Keratinocyte (primary cell): Measurements from ENCODE around the gene CKLF. TPM values are rescaled to one million over a fixed set of nuclear protein-coding genes. Genes with fewer than 3 reads are reported as not detected.

Experiments used
- DNase-seq: peaks from one replicate; pipeline ENCODE4 v3.0.0-alpha.2; 2011; ENCODE audit warnings: low read depth, missing footprints, low spot score
- FAIRE-seq: peaks from 2 replicates; lab custom pipeline; 2011; peaks lifted over from hg19 to GRCh38; lab: Jason Lieb, UNC
- H2AFZ ChIP-seq: 2 replicates; pipeline ENCODE4 v1.6.0; 2012; ENCODE audit warnings: low read length, control low read depth, inconsistent platforms; ENCODE audit not compliant: control insufficient read depth
- H3K27ac ChIP-seq: 2 replicates; pipeline ENCODE4 v1.5.1; 2011; ENCODE audit warnings: low read length; ENCODE audit not compliant: control insufficient read depth, insufficient read depth
- H3K27me3 ChIP-seq: 3 replicates; pipeline ENCODE4 v1.6.0; 2011; ENCODE audit warnings: low read length; ENCODE audit not compliant: control insufficient read depth, insufficient read depth; ENCODE audit errors: extremely low read depth
- H3K36me3 ChIP-seq, 2 experiments: 2 replicates in 1 of 2; 3 replicates in 1 of 2; pipeline ENCODE4 v1.5.1; 2011; ENCODE audit warnings: low read length in 2 of 2, mild to moderate bottlenecking in 1 of 2; ENCODE audit not compliant: control insufficient read depth in 2 of 2, insufficient read depth in 2 of 2; ENCODE audit errors: extremely low read depth in 1 of 2
- H3K4me1 ChIP-seq: 3 replicates; pipeline ENCODE4 v1.5.1; 2011; ENCODE audit warnings: low read length; ENCODE audit not compliant: control insufficient read depth, insufficient read depth; ENCODE audit errors: extremely low read depth
- H3K4me2 ChIP-seq: 3 replicates; pipeline ENCODE4 v1.6.0; 2011; ENCODE audit warnings: low read depth, low read length; ENCODE audit not compliant: control insufficient read depth, insufficient read depth; ENCODE audit errors: extremely low read depth
- H3K4me3 ChIP-seq, 3 experiments: fragments of 200-600 bp in 1 of 3; sonication (generic) in 1 of 3; 2 replicates in 2 of 3; 3 replicates in 1 of 3; pipeline ENCODE4 v1.5.1; 2011 to 2016; ENCODE audit warnings: low read length in 3 of 3, mild to moderate bottlenecking in 3 of 3, control low read depth in 2 of 3, inconsistent platforms in 1 of 3, low read depth in 1 of 3, mixed read lengths in 1 of 3, mixed run types in 1 of 3, moderate library complexity in 1 of 3; ENCODE audit not compliant: control insufficient read depth in 2 of 3, insufficient read depth in 2 of 3; ENCODE audit errors: extremely low read depth in 1 of 3
- H3K79me2 ChIP-seq: 2 replicates; pipeline ENCODE4 v1.6.0; 2012; ENCODE audit warnings: low read length; ENCODE audit not compliant: control insufficient read depth, insufficient read depth
- H3K9ac ChIP-seq: 3 replicates; pipeline ENCODE4 v1.6.0; 2011; ENCODE audit warnings: low read length; ENCODE audit not compliant: control insufficient read depth, insufficient read depth; ENCODE audit errors: extremely low read depth
- H3K9me1 ChIP-seq: 3 replicates; pipeline ENCODE4 v1.6.0; 2011; ENCODE audit warnings: low read length; ENCODE audit not compliant: control insufficient read depth, insufficient read depth; ENCODE audit errors: extremely low read depth
- H3K9me3 ChIP-seq: 2 replicates; pipeline ENCODE4 v1.5.1; 2012; ENCODE audit warnings: low read depth, low read length; ENCODE audit not compliant: control insufficient read depth
- H4K20me1 ChIP-seq: 3 replicates; pipeline ENCODE4 v1.6.0; 2011; ENCODE audit warnings: low read length; ENCODE audit not compliant: control insufficient read depth, insufficient read depth; ENCODE audit errors: extremely low read depth
- CTCF ChIP-seq, 3 experiments: IDR thresholded peaks in 1 of 3; conservative IDR thresholded peaks in 1 of 3; optimal IDR thresholded peaks in 1 of 3; 2 replicates in 2 of 3; 3 replicates in 1 of 3; pipeline versions ENCODE3 to v1.5.1; 2011; ENCODE audit warnings: low read length in 3 of 3, mild to moderate bottlenecking in 3 of 3, moderate library complexity in 2 of 3, control low read depth in 1 of 3, inconsistent platforms in 1 of 3; ENCODE audit not compliant: insufficient read depth in 2 of 3; ENCODE audit errors: extremely low read depth in 1 of 3
- EZH2 ChIP-seq: IDR thresholded peaks from one replicate; pipeline ENCODE4 v1.6.1; 2012; ENCODE audit warnings: inconsistent platforms, mild to moderate bottlenecking, low read length, moderate library complexity
- dilution Hi-C: fragments of 300-500 bp; cut with MboI; formaldehyde crosslinking; loops from one replicate; pipeline ENCODE4 v1.7.0; 2020; ENCODE audit warnings: low sequenced_read_pairs; ENCODE audit not compliant: extremely low pct_ligation_motif_present
- polyA plus RNA-seq, 5 experiments: library from polyadenylated mRNA; depleted of rRNA in 3 of 5; stranded (reverse) in 3 of 5; stranded (forward) in 1 of 5; unstranded in 1 of 5; fragments of >200 nt; gene quantifications; 1 replicate in 1 of 5; 2 replicates in 3 of 5; 3 replicates in 1 of 5; pipeline versions ENCODE4 v1.2.1 to v1.2.3, GENCODE V29; 2011 to 2012; ENCODE audit warnings: missing spikeins in 2 of 5, low read depth in 1 of 5, low replicate concordance in 1 of 5

Gene CKLF
- polyA plus RNA-seq, 1 donor (not counting 4 experiments of a cell fraction or from before 2014, with no cell fraction given), result 38.0 TPM

GRCh38 chr16:66591018-66591417, 38.6 kb downstream of the CKLF start:
- no peak for DNase-seq
- Histone ChIP-seq H3K36me3 (no peaks in the 10 kb centered on the region), H3K27ac (no peak overlapping the region), H3K9ac (no peak overlapping the region), H4K20me1 (no peaks in the 10 kb centered on the region), H3K4me1 (no peaks in the 10 kb centered on the region), H2AFZ (no peak overlapping the region), H3K4me2 (no peak overlapping the region), H3K9me1 (no peaks in the 10 kb centered on the region), H3K4me3 (no peak overlapping the region), H3K27me3 (no peaks in the 10 kb centered on the region), H3K9me3 (no peaks in the 10 kb centered on the region), H3K79me2 (no peaks in the 10 kb centered on the region)
- dilution Hi-C loops, result no loop called here
- no peak for TF ChIP-seq CTCF (optimal IDR thresholded peaks at IDR 0.05 in 1 of 3, IDR thresholded peaks at IDR 0.05 in 1 of 3, conservative IDR thresholded peaks at IDR 0.05 in 1 of 3; ENCODE audit: extremely low read depth in 1 of 3, insufficient read depth in 2 of 3, low read length in 3 of 3)
- no peak for FAIRE-seq

- no peaks in the 10 kb centered on the region for H3K4me1 ChIP-seq
- H3K9me3 ChIP-seq, result no peaks in the 10 kb centered on the region
- TF ChIP-seq EZH2, result no peak
- no peak for TF ChIP-seq CTCF (optimal IDR thresholded peaks at IDR 0.05 in 1 of 3, IDR thresholded peaks at IDR 0.05 in 1 of 3, conservative IDR thresholded peaks at IDR 0.05 in 1 of 3; ENCODE audit: extremely low read depth in 1 of 3, insufficient read depth in 2 of 3, low read length in 3 of 3)
- dilution Hi-C loops, result no loop called here
- no peak overlapping the region for H3K4me2 ChIP-seq
- no peak overlapping the region for H3K4me3 ChIP-seq
- FAIRE-seq (no peak), DNase-seq (no peak)
- no peak overlapping the region for H3K9ac ChIP-seq
- no peaks in the 10 kb centered on the region for H3K27me3 ChIP-seq
- H3K9me1 ChIP-seq, result no peaks in the 10 kb centered on the region
- no peaks in the 10 kb centered on the region for H3K79me2 ChIP-seq
- no peaks in the 10 kb centered on the region for H3K36me3 ChIP-seq
- no peak overlapping the region for H2AFZ ChIP-seq
- no peak overlapping the region for H3K27ac ChIP-seq
- no peaks in the 10 kb centered on the region for H4K20me1 ChIP-seq
Measured at GRCh38 chr16:66592241-66592640, 39.9 kb downstream of the CKLF start.
